Esophagus muscularis mucosa (tissue), 4 donors: ENCODE measurements around the gene GCSAM. TPM values are rescaled to one million over a fixed set of nuclear protein-coding genes. Genes with fewer than 3 reads are reported as not detected.

Experiments
- DNase-seq: peaks from one replicate; pipeline ENCODE4 v3.0.0-alpha.2; 2017; ENCODE audit errors: extremely low spot score
- H3K27ac ChIP-seq, 4 donors: fragments of 200-600 bp; sonication (generic); replicated peaks in 1 of 4; 1 replicate in 3 of 4; 2 replicates in 1 of 4; pipeline ENCODE4 v1.5.1; 2016 to 2019; ENCODE audit warnings: mild to moderate bottlenecking in 1 of 4
- H3K27me3 ChIP-seq, 4 donors: fragments of 200-600 bp; sonication (generic); one replicate each; pipeline versions ENCODE4 v1.5.1 to v1.6.0; 2016 to 2019
- H3K36me3 ChIP-seq, 4 donors: fragments of 200-600 bp; sonication (generic); one replicate each; pipeline ENCODE4 v1.5.1; 2016 to 2019
- H3K4me1 ChIP-seq, 4 donors: fragments of 200-600 bp; sonication (generic); one replicate each; pipeline ENCODE4 v1.5.1; 2016 to 2019
- H3K4me3 ChIP-seq, 4 donors: fragments of 200-600 bp; sonication (generic); 1 replicate in 2 of 4; 2 replicates in 2 of 4; pipeline ENCODE4 v1.5.1; 2016 to 2019; ENCODE audit warnings: mild to moderate bottlenecking in 4 of 4, moderate library complexity in 1 of 4
- H3K9me3 ChIP-seq, 4 donors: fragments of 200-600 bp; sonication (generic); 1 replicate in 3 of 4; 2 replicates in 1 of 4; pipeline ENCODE4 v1.5.1; 2016 to 2019
- CTCF ChIP-seq, 3 experiments: fragments of 200-600 bp in 2 of 3; fragments of 450-650 bp in 1 of 3; sonication (generic) in 2 of 3; IDR thresholded peaks; one replicate each; pipeline ENCODE4 v1.5.1; 2017 to 2019; ENCODE audit warnings: antibody characterized with exemption in 3 of 3, mild to moderate bottlenecking in 2 of 3, moderate library complexity in 1 of 3
- EP300 ChIP-seq: sonication (generic); formaldehyde crosslinking; IDR thresholded peaks from one replicate; pipeline ENCODE4 v1.6.1; 2017; ENCODE audit warnings: antibody characterized with exemption
- POLR2A ChIP-seq: fragments of 450-650 bp; IDR thresholded peaks from one replicate; pipeline ENCODE4 v1.6.1; 2017; ENCODE audit warnings: antibody characterized with exemption, moderate library complexity, mild to moderate bottlenecking, low read depth
- POLR2AphosphoS5 ChIP-seq, 2 donors: sonication (generic); formaldehyde crosslinking; IDR thresholded peaks; one replicate each; pipeline ENCODE4 v1.6.1; 2017; ENCODE audit warnings: antibody characterized with exemption in 2 of 2
- WGBS: methylation state at CpG from one replicate; pipeline ENCODE4 v1.1.5; 2018; 5-methylcytosine and 5-hydroxymethylcytosine counted together
- intact Hi-C: fragments of 100-400 bp; cut with DNase I; formaldehyde crosslinking; loops from one replicate; pipeline ENCODE4 v1.15.1; 2023
- total RNA-seq, 4 donors: library from RNA; depleted of rRNA; stranded (reverse); fragments of >200 nt; gene quantifications; one replicate each; pipeline versions ENCODE4 v1.1.0 to v1.2.1, GENCODE V29; 2016

The GCSAM gene
- total RNA-seq, 4 donors from 2014 or later: 0.33 TPM; not detected in 3

- no peak overlapping the region for H3K4me3 ChIP-seq
- H3K9me3 ChIP-seq: peaks cover 0 to 4% (median 0%) of the 10 kb centered on the region in 4 donors
- H3K36me3 ChIP-seq: no peaks in the 10 kb centered on the region
- H3K27me3 ChIP-seq: no peaks in the 10 kb centered on the region
- DNase-seq: no peak
- 87% methylated on average over 1 of the region's 1 CpG for WGBS
- no peaks in the 10 kb centered on the region for H3K4me1 ChIP-seq
- no peak overlapping the region for H3K27ac ChIP-seq
- intact Hi-C loops: no loop called here
- TF ChIP-seq EP300 (no peak), CTCF (IDR thresholded peaks at IDR 0.05) (no peak), POLR2AphosphoS5 (IDR thresholded peaks at IDR 0.05) (no peak), POLR2A (no peak)
These were observed 7.5 kb upstream of the GCSAM start for GRCh38 chr3:112140584-112140983.

GRCh38 chr3:112138219-112138969 is 5.3 kb upstream of the GCSAM start:
- Histone ChIP-seq H3K9me3 (no peaks in the 10 kb centered on the region), H3K36me3 (no peaks in the 10 kb centered on the region), H3K27ac (no peak overlapping the region), H3K4me1 (no peaks in the 10 kb centered on the region), H3K27me3 (no peaks in the 10 kb centered on the region), H3K4me3 (no peak overlapping the region)
- no peak for DNase-seq
- TF ChIP-seq CTCF (IDR thresholded peaks at IDR 0.05) (no peak), POLR2AphosphoS5 (IDR thresholded peaks at IDR 0.05) (no peak), EP300 (no peak), POLR2A (no peak)
- 60% methylated on average over 1 of the region's 1 CpG for WGBS
- intact Hi-C loops: no loop called here

- no peaks in the 10 kb centered on the region for H3K36me3 ChIP-seq
- DNase-seq: no peak
- H3K9me3 ChIP-seq: no peaks in the 10 kb centered on the region
- no peaks in the 10 kb centered on the region for H3K27me3 ChIP-seq
- TF ChIP-seq CTCF (IDR thresholded peaks at IDR 0.05) (no peak), POLR2A (no peak), EP300 (no peak), POLR2AphosphoS5 (IDR thresholded peaks at IDR 0.05) (no peak)
- H3K27ac ChIP-seq: no peak overlapping the region
- intact Hi-C loops: no loop called here
- 62% methylated on average over 4 of the region's 4 CpGs for WGBS
- H3K4me3 ChIP-seq: no peak overlapping the region
- no peaks in the 10 kb centered on the region for H3K4me1 ChIP-seq
These were observed 4.7 kb upstream of the GCSAM start for GRCh38 chr3:112137781-112138180.

GRCh38 chr3:112136959-112137693 is 4.1 kb upstream of the GCSAM start:
- Histone ChIP-seq H3K36me3 (no peaks in the 10 kb centered on the region), H3K27ac (no peak overlapping the region), H3K27me3 (no peaks in the 10 kb centered on the region), H3K4me1 (no peaks in the 10 kb centered on the region), H3K9me3 (no peaks in the 10 kb centered on the region), H3K4me3 (no peak overlapping the region)
- no peak for DNase-seq
- TF ChIP-seq POLR2A (no peak), POLR2AphosphoS5 (IDR thresholded peaks at IDR 0.05) (no peak), EP300 (no peak), CTCF (IDR thresholded peaks at IDR 0.05) (peak in 1 of 3 experiments; percentile 30)
- 25% methylated on average over 5 of the region's 5 CpGs for WGBS
- intact Hi-C loops: no loop called here
